ENCODE measurements around the gene GLIS1.

The GLIS1 gene

DNA sequence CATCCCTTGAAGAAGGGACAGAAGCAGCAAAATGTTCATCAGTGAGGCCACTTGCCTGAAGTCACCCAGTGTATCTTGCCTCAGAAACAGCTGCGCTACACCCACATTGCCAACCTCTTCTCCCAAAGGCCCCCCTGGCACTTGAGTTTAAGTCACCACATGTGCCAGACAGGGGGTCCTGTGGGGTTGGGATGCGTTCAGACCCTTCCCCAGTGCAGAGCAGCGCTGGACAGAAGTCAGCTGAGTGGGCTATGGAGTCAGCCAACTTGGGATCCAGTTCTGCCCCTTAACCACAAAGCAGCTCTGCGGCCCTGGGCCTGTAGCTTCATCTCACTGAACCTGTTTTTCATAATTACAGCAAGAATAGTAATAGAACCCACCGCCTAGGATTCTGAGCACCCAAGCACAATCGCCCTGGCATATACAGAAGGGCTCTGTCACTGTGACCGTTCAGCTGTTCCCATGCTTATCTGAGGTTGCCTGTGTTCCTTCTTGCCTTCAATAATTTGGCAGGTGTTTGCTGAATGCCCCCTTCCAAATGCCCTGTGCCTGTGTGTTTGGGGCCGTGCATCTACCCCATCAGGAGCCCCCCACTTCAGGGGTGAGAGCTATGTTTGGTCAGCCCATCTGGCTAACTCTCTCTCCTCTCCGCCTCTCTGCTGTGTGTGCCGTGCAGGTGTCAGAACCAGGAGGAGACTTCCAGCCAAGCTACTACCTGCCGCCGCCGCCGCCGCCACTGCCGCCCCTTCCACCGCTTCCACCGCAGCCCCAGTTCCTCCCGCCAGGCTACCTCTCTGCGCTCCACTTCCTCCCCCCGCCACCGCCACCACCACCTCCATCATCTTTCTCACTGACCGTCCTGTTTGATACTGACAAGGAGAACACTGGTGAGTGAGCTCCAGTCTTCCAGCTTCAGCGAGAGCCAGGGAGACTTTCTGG is 274.7 kb downstream of the GLIS1 start:
- DNase-seq (ENCODE audit: low spot score) = no peak

DNA sequence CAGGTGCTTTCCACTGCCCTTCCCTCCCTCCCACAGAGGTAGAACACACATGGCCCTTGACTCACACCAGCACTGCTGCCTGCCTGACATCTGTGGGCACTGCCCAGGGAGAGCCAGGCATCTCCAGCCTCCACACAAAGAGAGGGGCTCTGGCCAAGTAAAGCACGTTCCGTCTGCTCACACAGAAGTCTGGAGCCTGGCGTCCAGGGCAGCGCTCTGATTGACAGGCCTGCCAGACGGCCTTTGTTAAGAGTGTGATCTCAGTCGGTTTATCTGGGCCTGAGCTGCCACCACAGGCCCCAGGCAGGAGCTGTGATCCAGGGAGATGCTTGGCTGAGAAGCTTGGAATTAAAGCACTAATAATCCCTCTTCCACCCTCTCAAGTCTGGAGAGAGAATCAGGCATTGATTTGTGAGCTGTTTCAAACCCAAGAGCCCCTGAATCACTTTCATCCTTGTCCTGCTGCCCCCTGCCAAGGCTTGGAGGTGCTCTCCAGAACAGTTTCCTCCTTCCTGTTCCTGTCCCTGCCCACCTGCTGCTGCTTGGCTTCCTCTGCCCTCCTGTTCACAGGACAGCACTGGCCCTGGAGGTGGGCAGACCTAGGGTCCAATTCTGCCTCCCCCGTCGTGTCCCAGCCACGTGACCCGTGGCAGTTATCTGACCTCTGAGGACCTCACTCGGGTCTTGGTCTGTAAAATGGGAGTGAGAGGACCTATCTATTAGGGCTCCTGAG is 276.0 kb downstream of the GLIS1 start:
- DNase-seq (ENCODE audit: low spot score) = no peak

DNA sequence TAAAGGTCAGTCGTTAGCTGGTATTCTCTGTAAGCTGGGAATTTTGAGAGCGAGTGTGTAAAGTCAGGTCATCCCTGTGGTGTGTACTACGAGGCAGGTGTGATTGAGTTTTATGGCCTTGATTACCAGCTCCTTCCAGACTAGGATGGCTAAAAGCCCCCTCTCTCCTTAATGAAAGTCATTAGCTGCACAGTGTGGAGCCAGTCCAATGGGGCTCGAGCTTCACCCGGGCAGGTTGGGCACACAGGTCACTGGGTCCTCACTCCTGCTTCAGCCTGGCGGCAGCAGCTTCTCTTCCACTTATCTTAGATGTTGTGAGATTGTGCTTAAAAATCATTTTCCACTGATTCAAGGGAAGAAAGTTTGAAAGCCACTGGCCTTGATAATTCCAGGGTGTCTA is 276.8 kb downstream of the GLIS1 start:
- DNase-seq (ENCODE audit: low spot score) = no peak

DNA sequence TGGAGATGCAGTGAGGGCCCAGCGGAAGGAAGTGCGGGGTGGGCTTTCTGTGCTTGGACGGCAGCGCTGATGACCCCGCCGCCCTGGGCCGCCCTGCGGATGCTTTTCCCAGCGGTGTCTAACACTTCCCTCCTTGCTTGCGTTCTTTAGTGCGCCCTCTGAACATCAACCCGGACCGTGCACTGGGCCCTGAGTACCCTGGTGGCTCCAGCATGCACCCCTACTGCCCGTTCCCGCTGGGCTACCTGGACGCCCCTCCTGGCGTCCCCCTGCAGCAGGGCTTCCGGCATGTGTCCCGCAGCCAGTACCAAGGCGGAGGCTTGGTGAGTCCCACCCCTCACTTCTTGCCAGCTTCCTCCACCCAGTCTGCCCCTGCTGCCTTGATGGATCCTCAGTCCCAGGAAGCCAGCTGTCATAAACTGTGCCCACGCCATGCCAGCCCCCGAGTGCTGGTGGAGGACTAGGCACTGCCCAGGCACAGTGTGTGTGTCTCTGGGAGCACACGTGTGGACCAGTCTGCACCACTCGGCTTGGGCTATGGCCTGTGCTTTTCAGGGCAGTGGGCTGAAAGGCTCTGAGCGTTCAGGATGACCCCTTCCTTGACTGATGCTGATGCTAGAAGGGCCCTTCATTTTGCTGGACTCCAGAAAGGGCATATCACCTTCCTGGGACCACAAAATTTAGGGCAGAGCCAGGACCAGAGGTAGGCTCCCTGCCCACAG is 277.5 kb downstream of the GLIS1 start:
- no peak for DNase-seq (ENCODE audit: low spot score)

DNA sequence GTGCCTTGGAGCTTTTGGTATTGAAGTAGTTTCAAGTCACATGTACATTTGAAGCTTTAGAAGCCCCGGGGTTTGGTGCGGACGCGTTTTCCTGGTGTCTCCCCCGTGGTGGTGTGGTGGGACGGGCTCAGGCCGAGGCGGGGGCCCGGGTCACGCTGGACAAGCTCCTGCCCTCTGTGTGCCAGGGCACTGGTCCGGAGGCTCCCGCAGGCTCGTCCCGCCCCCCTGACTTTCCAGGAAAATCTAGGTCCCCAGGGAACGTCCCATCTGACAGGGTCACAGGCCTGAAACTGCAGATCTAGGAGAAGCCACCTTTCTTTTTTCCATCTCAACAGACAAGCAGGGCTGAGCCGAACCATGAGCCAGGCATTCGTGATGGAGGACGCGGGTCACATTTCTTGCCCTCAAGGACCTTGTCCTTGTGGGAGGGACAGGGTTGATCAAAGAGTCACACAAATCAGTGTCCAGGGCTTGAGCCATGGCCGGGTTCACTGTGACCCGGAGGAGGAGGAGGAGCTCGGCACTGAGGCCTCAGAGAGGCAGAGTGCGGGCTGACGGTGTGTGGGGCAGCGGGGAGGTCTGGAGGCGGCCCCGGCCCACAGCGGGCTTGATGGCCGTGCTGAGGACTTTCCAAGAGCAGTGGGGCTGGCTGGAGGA is 278.2 kb downstream of the GLIS1 start:
- DNase-seq (ENCODE audit: low spot score) = no peak

DNA sequence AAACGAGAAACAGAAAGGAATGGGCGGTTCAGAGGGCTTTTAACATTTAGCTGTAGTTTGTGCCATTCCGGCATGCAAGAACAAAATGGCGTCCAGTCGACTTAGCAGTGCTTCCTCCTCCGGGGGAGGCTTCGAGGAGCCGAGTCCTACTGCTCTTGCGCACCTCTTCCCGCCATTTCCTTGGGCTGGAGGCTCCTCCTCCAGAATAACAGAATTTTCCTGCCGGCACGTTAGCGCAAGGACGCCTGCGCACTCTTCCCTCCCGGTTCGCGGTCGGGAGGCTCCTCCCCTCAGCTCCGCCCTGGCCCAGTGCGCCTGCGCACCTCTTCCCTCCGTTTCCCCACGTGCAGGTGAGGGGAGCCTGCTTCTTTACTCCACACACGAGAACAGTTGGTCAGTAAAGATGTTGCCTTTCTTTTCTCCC is 278.7 kb downstream of the GLIS1 start:
- no peak for DNase-seq (ENCODE audit: low spot score)

DNA sequence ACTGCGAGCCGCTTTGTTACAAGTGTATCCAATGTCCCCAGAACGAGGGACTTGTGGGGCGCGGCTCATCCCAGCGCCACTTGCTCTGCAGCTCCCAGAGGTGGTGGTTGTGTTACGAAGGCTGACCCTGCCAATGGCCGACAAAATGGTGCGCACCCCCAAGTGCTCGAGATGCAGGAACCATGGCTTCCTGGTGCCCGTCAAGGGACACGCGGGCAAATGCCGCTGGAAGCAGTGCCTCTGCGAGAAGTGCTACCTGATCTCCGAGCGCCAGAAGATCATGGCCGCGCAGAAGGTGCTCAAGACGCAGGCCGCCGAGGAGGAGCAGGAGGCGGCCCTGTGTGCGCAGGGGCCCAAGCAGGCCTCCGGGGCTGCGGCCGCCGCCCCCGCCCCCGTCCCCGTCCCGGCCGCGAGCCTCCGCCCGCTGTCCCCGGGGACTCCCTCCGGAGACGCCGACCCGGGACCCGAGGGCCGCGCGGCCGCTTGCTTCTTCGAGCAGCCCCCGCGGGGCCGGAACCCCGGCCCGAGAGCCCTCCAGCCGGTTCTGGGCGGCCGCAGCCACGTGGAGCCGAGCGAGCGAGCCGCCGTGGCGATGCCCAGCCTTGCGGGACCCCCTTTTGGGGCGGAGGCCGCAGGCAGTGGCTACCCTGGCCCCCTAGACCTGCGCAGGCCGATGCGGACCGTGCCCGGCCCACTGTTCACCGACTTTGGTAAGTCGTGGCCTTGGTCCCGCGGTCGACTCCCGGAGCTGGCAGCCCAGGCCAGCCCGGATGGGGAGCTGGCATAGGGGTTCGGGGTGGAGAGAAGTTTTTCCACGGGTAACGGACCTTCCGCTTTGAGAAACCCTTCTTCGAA is 279.4 kb downstream of the GLIS1 start, which contains the start of gene DMRTB1:
Gene DMRTB1, plus strand, starts transcription at position 79 of the 855 bp plus-strand sequence. Its CDS starts 55 bp downstream, at position 134.
- DNase-seq (ENCODE audit: low spot score) = no peak

DNA sequence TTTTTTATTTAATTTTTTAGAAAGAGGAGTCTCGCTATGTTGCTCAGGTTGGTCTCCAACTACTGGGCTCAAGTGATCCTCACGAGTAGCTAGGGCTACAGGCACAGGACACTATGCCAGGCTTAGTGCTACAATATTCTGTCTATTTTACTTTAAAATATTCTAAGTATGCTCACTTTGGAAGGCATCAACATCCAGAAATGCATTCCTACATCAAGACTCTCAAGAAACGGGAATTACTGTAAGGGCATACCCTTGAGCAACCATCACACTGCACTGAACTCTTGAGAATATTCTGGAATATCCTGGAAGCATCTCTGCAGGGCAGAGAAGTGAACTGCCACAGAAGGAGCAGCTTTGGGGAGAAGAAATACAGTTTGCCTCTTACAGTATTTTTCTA is 280.3 kb downstream of the GLIS1 start:
- no peak for DNase-seq (ENCODE audit: low spot score)
